ENCODE results near the gene TBX1.

Gene TBX1

GRCh38 chr22:19760058-19760950 is at the start of gene TBX1:
TSS of gene TBX1 (plus strand) at chr22:19760778. CDS start at chr22:19760844, 66 bp downstream.
- Histone ChIP-seq H3K36me3 (ENCODE audit: control insufficient read depth, low read depth, low read length) (no peaks in the 10 kb centered on the region), H3K27ac (ENCODE audit: low read length) (no peak within 1 kb of the TSS), H3K4me3 (ENCODE audit: low read length) (no peak within 1 kb of the TSS), H3K9ac (ENCODE audit: low read length) (no peak within 1 kb of the TSS), H3K9me3 (ENCODE audit: control insufficient read depth, low read depth, low read length) (no peaks in the 10 kb centered on the region), H3K4me1 (ENCODE audit: control insufficient read depth, low read depth, low read length) (peaks cover 22% of the 10 kb centered on the region), H3K27me3 (ENCODE audit: control insufficient read depth, insufficient read depth, low read length) (peaks cover 95% of the 10 kb centered on the region)

- no peak overlapping the region for H3K4me3 ChIP-seq (ENCODE audit: low read length)
- H3K4me1 ChIP-seq (ENCODE audit: control insufficient read depth, low read depth, low read length) = no peaks in the 10 kb centered on the region
- H3K36me3 ChIP-seq (ENCODE audit: control insufficient read depth, low read depth, low read length) = no peaks in the 10 kb centered on the region
- H3K27me3 ChIP-seq (ENCODE audit: control insufficient read depth, insufficient read depth, low read length) = peaks cover 56% of the 10 kb centered on the region
- H3K9me3 ChIP-seq (ENCODE audit: control insufficient read depth, low read depth, low read length) = no peaks in the 10 kb centered on the region
- H3K27ac ChIP-seq (ENCODE audit: low read length) = no peak overlapping the region
- H3K9ac ChIP-seq (ENCODE audit: low read length) = no peak overlapping the region
These were observed 47.3 kb upstream of the TBX1 start for GRCh38 chr22:19713245-19713644.

GRCh38 chr22:19713650-19714311 is 46.8 kb upstream of the TBX1 start:
- no peak overlapping the region for H3K27ac ChIP-seq (ENCODE audit: low read length)
- H3K4me1 ChIP-seq (ENCODE audit: control insufficient read depth, low read depth, low read length) = no peaks in the 10 kb centered on the region
- peaks cover 62% of the 10 kb centered on the region for H3K27me3 ChIP-seq (ENCODE audit: control insufficient read depth, insufficient read depth, low read length)
- no peaks in the 10 kb centered on the region for H3K36me3 ChIP-seq (ENCODE audit: control insufficient read depth, low read depth, low read length)
- no peaks in the 10 kb centered on the region for H3K9me3 ChIP-seq (ENCODE audit: control insufficient read depth, low read depth, low read length)
- H3K4me3 ChIP-seq (ENCODE audit: low read length) = peak overlapping the region; percentile 40
- no peak overlapping the region for H3K9ac ChIP-seq (ENCODE audit: low read length)

- H3K9me3 ChIP-seq (ENCODE audit: control insufficient read depth, low read depth, low read length) = no peaks in the 10 kb centered on the region
- H3K4me1 ChIP-seq (ENCODE audit: control insufficient read depth, low read depth, low read length) = no peaks in the 10 kb centered on the region
- H3K4me3 ChIP-seq (ENCODE audit: low read length) = peak within 1 kb of the TSS; percentile 40
- no peak within 1 kb of the TSS for H3K27ac ChIP-seq (ENCODE audit: low read length)
- no peak within 1 kb of the TSS for H3K9ac ChIP-seq (ENCODE audit: low read length)
- peaks cover 69% of the 10 kb centered on the region for H3K27me3 ChIP-seq (ENCODE audit: control insufficient read depth, insufficient read depth, low read length)
- H3K36me3 ChIP-seq (ENCODE audit: control insufficient read depth, low read depth, low read length) = no peaks in the 10 kb centered on the region
These were observed 46.0 kb upstream of the TBX1 start, which contains the start of gene SEPTIN5 for GRCh38 chr22:19714312-19715187. TSS of gene SEPTIN5 (plus strand) at chr22:19714503. CDS start at chr22:19714589, 86 bp downstream.

- Histone ChIP-seq H3K27ac (ENCODE audit: low read length) (no peak overlapping the region), H3K9me3 (ENCODE audit: control insufficient read depth, low read depth, low read length) (no peaks in the 10 kb centered on the region), H3K4me3 (ENCODE audit: low read length) (peak overlapping the region; percentile 27), H3K36me3 (ENCODE audit: control insufficient read depth, low read depth, low read length) (no peaks in the 10 kb centered on the region), H3K9ac (ENCODE audit: low read length) (no peak overlapping the region), H3K27me3 (ENCODE audit: control insufficient read depth, insufficient read depth, low read length) (peaks cover 77% of the 10 kb centered on the region), H3K4me1 (ENCODE audit: control insufficient read depth, low read depth, low read length) (no peaks in the 10 kb centered on the region)
These were observed 45.2 kb upstream of the TBX1 start for GRCh38 chr22:19715188-19715930.

- Histone ChIP-seq H3K9me3 (ENCODE audit: control insufficient read depth, low read depth, low read length) (no peaks in the 10 kb centered on the region), H3K27ac (ENCODE audit: low read length) (no peak overlapping the region), H3K4me1 (ENCODE audit: control insufficient read depth, low read depth, low read length) (peaks cover under 1% of the 10 kb centered on the region), H3K36me3 (ENCODE audit: control insufficient read depth, low read depth, low read length) (no peaks in the 10 kb centered on the region), H3K4me3 (ENCODE audit: low read length) (no peak overlapping the region), H3K27me3 (ENCODE audit: control insufficient read depth, insufficient read depth, low read length) (peaks cover 86% of the 10 kb centered on the region), H3K9ac (ENCODE audit: low read length) (no peak overlapping the region)
These were observed 44.3 kb upstream of the TBX1 start for GRCh38 chr22:19716041-19716828.

- Histone ChIP-seq H3K9ac (ENCODE audit: low read length) (no peak overlapping the region), H3K36me3 (ENCODE audit: control insufficient read depth, low read depth, low read length) (no peaks in the 10 kb centered on the region), H3K27me3 (ENCODE audit: control insufficient read depth, insufficient read depth, low read length) (peaks cover 91% of the 10 kb centered on the region), H3K27ac (ENCODE audit: low read length) (no peak overlapping the region), H3K9me3 (ENCODE audit: control insufficient read depth, low read depth, low read length) (no peaks in the 10 kb centered on the region), H3K4me3 (ENCODE audit: low read length) (no peak overlapping the region), H3K4me1 (ENCODE audit: control insufficient read depth, low read depth, low read length) (peaks cover 5% of the 10 kb centered on the region)
These were observed 43.8 kb upstream of the TBX1 start for GRCh38 chr22:19716829-19717105.

- no peaks in the 10 kb centered on the region for H3K36me3 ChIP-seq (ENCODE audit: control insufficient read depth, low read depth, low read length)
- no peak overlapping the region for H3K4me3 ChIP-seq (ENCODE audit: low read length)
- no peaks in the 10 kb centered on the region for H3K9me3 ChIP-seq (ENCODE audit: control insufficient read depth, low read depth, low read length)
- no peak overlapping the region for H3K9ac ChIP-seq (ENCODE audit: low read length)
- peaks cover 91% of the 10 kb centered on the region for H3K27me3 ChIP-seq (ENCODE audit: control insufficient read depth, insufficient read depth, low read length)
- no peak overlapping the region for H3K27ac ChIP-seq (ENCODE audit: low read length)
- H3K4me1 ChIP-seq (ENCODE audit: control insufficient read depth, low read depth, low read length) = peaks cover 5% of the 10 kb centered on the region
These were observed 43.4 kb upstream of the TBX1 start for GRCh38 chr22:19717181-19717580.

- H3K27me3 ChIP-seq (ENCODE audit: control insufficient read depth, insufficient read depth, low read length) = peaks cover 92% of the 10 kb centered on the region
- no peaks in the 10 kb centered on the region for H3K36me3 ChIP-seq (ENCODE audit: control insufficient read depth, low read depth, low read length)
- no peak overlapping the region for H3K9ac ChIP-seq (ENCODE audit: low read length)
- H3K4me1 ChIP-seq (ENCODE audit: control insufficient read depth, low read depth, low read length) = peaks cover 12% of the 10 kb centered on the region
- no peak overlapping the region for H3K27ac ChIP-seq (ENCODE audit: low read length)
- H3K9me3 ChIP-seq (ENCODE audit: control insufficient read depth, low read depth, low read length) = no peaks in the 10 kb centered on the region
- H3K4me3 ChIP-seq (ENCODE audit: low read length) = peak overlapping the region; percentile 39
These were observed 42.7 kb upstream of the TBX1 start for GRCh38 chr22:19717691-19718455.

All from iPS-18a (cell line).